ENCODE measurements around the gene GNG2.

DNA sequence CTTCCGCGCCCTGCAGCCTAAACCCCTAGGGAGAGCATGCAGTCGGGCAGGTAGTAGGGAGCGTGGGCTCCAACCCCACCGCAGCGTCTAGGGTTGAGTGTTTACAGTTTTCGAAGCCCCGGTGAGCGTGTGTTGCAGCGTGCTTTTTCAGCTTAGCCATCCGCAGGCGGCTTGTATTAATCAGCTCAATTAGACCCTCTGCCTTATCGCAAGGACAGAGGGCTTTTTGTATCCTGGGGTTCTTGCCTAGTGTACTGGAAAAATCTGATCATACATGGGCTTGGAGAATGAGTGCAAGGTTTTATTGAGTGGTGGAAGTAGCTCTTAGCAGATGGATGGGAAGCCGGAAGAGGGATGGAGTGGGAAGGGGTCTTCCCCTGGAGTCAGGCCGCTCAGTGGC is 44.4 kb upstream of the GNG2 start:
- TF ChIP-seq CTCF (IDR thresholded peaks at IDR 0.05): no peak
- no peak for TF ChIP-seq POLR2A (IDR thresholded peaks at IDR 0.05)

Data from uterus (tissue), 2 donors.